KMS-11 (cell line): Measurements from ENCODE around the gene FARS2.

ENCODE experiments used
- H2AFZ ChIP-seq: fragments of 200-600 bp; sonication (generic); 2 replicates; pipeline ENCODE4 v1.6.1; 2016; ENCODE audit warnings: antibody characterized with exemption, mixed run types, low read depth
- H3K27ac ChIP-seq: fragments of 200-600 bp; sonication (generic); 2 replicates; pipeline ENCODE4 v1.6.1; 2016; ENCODE audit warnings: mild to moderate bottlenecking, mixed run types
- H3K27me3 ChIP-seq: fragments of 200-600 bp; sonication (generic); 2 replicates; pipeline ENCODE4 v1.6.1; 2017; ENCODE audit warnings: mild to moderate bottlenecking, low read depth, mixed run types, moderate library complexity; ENCODE audit not compliant: insufficient read depth
- H3K36me3 ChIP-seq: fragments of 200-600 bp; sonication (generic); 2 replicates; pipeline ENCODE4 v1.6.1; 2017; ENCODE audit warnings: mild to moderate bottlenecking, mixed run types; ENCODE audit not compliant: insufficient read depth
- H3K4me1 ChIP-seq: fragments of 200-600 bp; sonication (generic); 2 replicates; pipeline ENCODE4 v1.6.1; 2016; ENCODE audit warnings: mild to moderate bottlenecking, low read depth, mixed run types; ENCODE audit not compliant: poor library complexity, severe bottlenecking
- H3K4me2 ChIP-seq: fragments of 200-600 bp; sonication (generic); 2 replicates; pipeline ENCODE4 v1.7.0; 2016; ENCODE audit warnings: mild to moderate bottlenecking, mixed run types
- H3K4me3 ChIP-seq: fragments of 200-600 bp; sonication (generic); IDR thresholded peaks from 2 replicates; pipeline ENCODE4 v1.6.1; 2017; ENCODE audit warnings: low read depth, low read length, mixed read lengths; ENCODE audit not compliant: insufficient read depth
- H3K79me2 ChIP-seq: fragments of 200-600 bp; sonication (generic); 2 replicates; pipeline ENCODE4 v1.6.1; 2016; ENCODE audit warnings: low read depth, mixed run types; ENCODE audit not compliant: insufficient read depth
- H3K9ac ChIP-seq: fragments of 200-600 bp; sonication (generic); 2 replicates; pipeline ENCODE4 v1.6.1; 2016; ENCODE audit warnings: mild to moderate bottlenecking, mixed run types
- H4K20me1 ChIP-seq: fragments of 200-600 bp; sonication (generic); 2 replicates; pipeline ENCODE4 v1.6.1; 2016; ENCODE audit warnings: mild to moderate bottlenecking, mixed run types; ENCODE audit not compliant: insufficient read depth
- TF ChIP-seq, protein P1 (sequence below): fragments of 200-600 bp; sonication (generic); conservative IDR thresholded peaks from 2 replicates; pipeline ENCODE4 v1.6.1; 2017; ENCODE audit warnings: low read depth, mild to moderate bottlenecking, antibody characterized with exemption, low read length, moderate library complexity, mixed read lengths

The FARS2 gene

DNA sequence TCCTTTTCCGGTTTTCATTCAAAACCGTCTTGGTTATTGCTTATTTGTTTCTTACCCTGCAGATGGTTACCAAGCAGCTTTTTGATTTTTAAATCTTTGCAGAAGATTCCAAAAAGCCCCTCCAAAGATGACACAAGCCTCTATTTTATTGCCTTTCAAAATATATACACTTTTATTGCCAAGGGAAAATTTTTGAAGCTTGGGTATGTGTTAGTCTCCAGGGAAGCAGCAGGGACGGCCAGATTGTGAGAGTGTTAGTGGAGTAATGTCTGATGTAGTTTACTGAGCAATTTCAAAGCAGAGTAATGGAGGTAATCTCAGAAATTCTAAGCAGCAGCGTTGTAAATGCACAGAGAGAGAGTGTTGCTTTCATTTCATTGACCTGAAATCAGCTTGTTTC is 193.8 kb downstream of the FARS2 start:
- TF ChIP-seq, protein P1, sequence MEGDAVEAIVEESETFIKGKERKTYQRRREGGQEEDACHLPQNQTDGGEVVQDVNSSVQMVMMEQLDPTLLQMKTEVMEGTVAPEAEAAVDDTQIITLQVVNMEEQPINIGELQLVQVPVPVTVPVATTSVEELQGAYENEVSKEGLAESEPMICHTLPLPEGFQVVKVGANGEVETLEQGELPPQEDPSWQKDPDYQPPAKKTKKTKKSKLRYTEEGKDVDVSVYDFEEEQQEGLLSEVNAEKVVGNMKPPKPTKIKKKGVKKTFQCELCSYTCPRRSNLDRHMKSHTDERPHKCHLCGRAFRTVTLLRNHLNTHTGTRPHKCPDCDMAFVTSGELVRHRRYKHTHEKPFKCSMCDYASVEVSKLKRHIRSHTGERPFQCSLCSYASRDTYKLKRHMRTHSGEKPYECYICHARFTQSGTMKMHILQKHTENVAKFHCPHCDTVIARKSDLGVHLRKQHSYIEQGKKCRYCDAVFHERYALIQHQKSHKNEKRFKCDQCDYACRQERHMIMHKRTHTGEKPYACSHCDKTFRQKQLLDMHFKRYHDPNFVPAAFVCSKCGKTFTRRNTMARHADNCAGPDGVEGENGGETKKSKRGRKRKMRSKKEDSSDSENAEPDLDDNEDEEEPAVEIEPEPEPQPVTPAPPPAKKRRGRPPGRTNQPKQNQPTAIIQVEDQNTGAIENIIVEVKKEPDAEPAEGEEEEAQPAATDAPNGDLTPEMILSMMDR, result no peak

DNA sequence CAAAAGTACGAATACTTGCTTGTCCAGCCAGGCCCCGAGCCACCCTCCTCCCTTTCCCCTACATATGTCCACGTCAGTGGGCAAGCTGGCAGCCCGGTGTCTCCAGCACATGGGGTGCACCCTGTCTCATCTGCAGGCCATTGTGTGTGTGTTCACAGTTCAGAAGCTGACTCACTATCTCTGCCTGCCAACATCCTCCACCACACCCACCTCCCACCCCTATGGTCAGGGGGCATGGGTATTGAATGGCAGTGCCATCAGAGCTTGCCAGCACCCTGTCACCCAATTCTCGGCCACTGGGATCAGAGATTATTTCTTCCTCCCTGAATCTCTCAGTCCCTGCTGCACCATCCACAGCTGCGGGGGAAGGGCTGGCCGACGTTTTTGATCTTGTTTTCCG is 195.7 kb downstream of the FARS2 start:
- TF ChIP-seq, protein P1, result no peak
- Histone ChIP-seq H3K4me1 (no peaks in the 10 kb centered on the region), H3K4me2 (no peak overlapping the region), H3K4me3 (no peak overlapping the region), H3K9ac (no peak overlapping the region), H3K79me2 (no peaks in the 10 kb centered on the region), H3K27me3 (no peaks in the 10 kb centered on the region), H4K20me1 (no peaks in the 10 kb centered on the region), H2AFZ (no peak overlapping the region), H3K36me3 (no peaks in the 10 kb centered on the region), H3K27ac (no peak overlapping the region)

More for the DNA sequence above, 193.8 kb downstream of the FARS2 start:
- Histone ChIP-seq H3K79me2 (no peaks in the 10 kb centered on the region), H4K20me1 (no peaks in the 10 kb centered on the region), H3K4me3 (no peak overlapping the region), H3K4me2 (no peak overlapping the region), H3K36me3 (no peaks in the 10 kb centered on the region), H3K27ac (no peak overlapping the region), H3K9ac (no peak overlapping the region), H3K4me1 (no peaks in the 10 kb centered on the region), H2AFZ (no peak overlapping the region), H3K27me3 (no peaks in the 10 kb centered on the region)

DNA sequence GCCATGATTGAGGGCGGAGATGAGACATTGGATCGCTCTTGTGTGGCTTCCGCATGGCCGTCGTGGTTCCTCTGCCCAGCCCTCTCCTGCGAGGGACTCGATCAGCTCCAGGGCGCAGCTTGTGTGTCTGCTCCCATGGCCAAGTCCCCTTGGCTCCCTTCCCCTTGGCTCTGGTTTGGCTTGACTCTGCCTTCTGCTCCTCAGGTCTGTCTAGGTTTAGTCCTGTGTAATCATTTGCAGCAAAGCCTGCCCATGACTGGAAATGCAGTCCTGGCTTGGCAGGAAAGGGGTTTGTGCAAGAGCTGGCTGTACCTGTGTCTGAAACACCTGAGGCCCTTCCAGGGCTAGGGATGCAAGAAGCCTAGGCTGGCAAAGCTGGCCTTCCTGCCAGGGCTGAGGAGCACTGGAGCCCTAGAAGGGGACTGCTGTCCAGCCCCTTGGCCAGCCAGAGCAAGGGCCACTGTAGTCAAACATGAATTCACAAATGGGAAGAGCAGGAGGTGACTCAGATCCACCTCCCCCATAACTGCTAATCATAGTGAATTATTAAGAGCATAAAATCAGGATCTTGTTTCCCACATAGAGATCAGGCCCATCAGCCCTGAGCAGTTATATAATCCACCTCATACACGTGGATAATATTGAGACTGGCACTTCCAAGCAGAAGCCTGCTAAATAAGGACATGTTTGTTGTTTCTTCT is 196.8 kb downstream of the FARS2 start:
- Histone ChIP-seq H3K79me2 (no peaks in the 10 kb centered on the region), H3K36me3 (no peaks in the 10 kb centered on the region), H3K9ac (no peak overlapping the region), H3K4me3 (no peak overlapping the region), H3K4me1 (no peaks in the 10 kb centered on the region), H2AFZ (no peak overlapping the region), H3K4me2 (no peak overlapping the region), H4K20me1 (no peaks in the 10 kb centered on the region), H3K27ac (no peak overlapping the region), H3K27me3 (no peaks in the 10 kb centered on the region)
- TF ChIP-seq, protein P1, result no peak

DNA sequence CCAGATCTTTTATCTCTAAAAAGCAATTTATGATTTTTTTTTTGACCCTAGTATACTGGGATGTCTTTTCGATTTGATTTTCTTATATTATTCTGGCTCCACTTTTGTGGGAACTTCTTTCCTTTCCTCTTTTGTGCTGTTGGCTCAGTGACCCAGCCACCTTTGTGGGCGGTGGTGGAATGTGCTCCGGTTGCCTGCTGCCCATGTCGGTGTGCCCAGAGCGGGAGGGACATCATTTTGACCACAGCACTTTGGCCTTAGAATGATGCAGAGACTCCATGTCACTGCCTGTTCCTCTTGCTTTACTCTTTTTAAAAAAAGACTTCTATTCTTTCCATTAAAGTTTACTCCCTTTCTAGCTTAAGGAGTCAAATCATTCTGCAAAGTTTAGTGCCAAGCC is 198.0 kb downstream of the FARS2 start:
- H3K27ac ChIP-seq, result no peak overlapping the region
- no peaks in the 10 kb centered on the region for H4K20me1 ChIP-seq
- H3K36me3 ChIP-seq, result no peaks in the 10 kb centered on the region
- H3K27me3 ChIP-seq, result no peaks in the 10 kb centered on the region
- H3K4me3 ChIP-seq, result no peak overlapping the region
- no peak overlapping the region for H2AFZ ChIP-seq
- H3K79me2 ChIP-seq, result no peaks in the 10 kb centered on the region
- TF ChIP-seq, protein P1, result no peak
- no peaks in the 10 kb centered on the region for H3K4me1 ChIP-seq
- H3K4me2 ChIP-seq, result no peak overlapping the region
- no peak overlapping the region for H3K9ac ChIP-seq
